ENCODE measurements around the gene MMEL1. TPM values are rescaled to one million over a fixed set of nuclear protein-coding genes. Genes with fewer than 3 reads are reported as not detected.

Gene MMEL1
- total RNA-seq, 2 donors from 2014 or later = not detected

- Histone ChIP-seq H3K27me3 (replicated peaks; ENCODE audit: insufficient read depth) (no peaks in the 10 kb centered on the region), H3K4me3 (no peak overlapping the region), H3K36me3 (no peaks in the 10 kb centered on the region), H3K27ac (no peak overlapping the region), H3K9me3 (no peaks in the 10 kb centered on the region), H3K4me1 (ENCODE audit: control insufficient read depth in 1 of 2, low read depth in 2 of 2) (no peaks in the 10 kb centered on the region)
- DNase-seq (ENCODE audit: low spot score) = no peak
- no peak for ATAC-seq (ENCODE audit: insufficient number of reproducible peaks, low FRiP score, low read depth)
- TF ChIP-seq, protein P1, sequence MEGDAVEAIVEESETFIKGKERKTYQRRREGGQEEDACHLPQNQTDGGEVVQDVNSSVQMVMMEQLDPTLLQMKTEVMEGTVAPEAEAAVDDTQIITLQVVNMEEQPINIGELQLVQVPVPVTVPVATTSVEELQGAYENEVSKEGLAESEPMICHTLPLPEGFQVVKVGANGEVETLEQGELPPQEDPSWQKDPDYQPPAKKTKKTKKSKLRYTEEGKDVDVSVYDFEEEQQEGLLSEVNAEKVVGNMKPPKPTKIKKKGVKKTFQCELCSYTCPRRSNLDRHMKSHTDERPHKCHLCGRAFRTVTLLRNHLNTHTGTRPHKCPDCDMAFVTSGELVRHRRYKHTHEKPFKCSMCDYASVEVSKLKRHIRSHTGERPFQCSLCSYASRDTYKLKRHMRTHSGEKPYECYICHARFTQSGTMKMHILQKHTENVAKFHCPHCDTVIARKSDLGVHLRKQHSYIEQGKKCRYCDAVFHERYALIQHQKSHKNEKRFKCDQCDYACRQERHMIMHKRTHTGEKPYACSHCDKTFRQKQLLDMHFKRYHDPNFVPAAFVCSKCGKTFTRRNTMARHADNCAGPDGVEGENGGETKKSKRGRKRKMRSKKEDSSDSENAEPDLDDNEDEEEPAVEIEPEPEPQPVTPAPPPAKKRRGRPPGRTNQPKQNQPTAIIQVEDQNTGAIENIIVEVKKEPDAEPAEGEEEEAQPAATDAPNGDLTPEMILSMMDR (IDR thresholded peaks at IDR 0.05) = no peak
Observed at GRCh38 chr1:2594641-2595131, 38.1 kb downstream of the MMEL1 start.

DNA sequence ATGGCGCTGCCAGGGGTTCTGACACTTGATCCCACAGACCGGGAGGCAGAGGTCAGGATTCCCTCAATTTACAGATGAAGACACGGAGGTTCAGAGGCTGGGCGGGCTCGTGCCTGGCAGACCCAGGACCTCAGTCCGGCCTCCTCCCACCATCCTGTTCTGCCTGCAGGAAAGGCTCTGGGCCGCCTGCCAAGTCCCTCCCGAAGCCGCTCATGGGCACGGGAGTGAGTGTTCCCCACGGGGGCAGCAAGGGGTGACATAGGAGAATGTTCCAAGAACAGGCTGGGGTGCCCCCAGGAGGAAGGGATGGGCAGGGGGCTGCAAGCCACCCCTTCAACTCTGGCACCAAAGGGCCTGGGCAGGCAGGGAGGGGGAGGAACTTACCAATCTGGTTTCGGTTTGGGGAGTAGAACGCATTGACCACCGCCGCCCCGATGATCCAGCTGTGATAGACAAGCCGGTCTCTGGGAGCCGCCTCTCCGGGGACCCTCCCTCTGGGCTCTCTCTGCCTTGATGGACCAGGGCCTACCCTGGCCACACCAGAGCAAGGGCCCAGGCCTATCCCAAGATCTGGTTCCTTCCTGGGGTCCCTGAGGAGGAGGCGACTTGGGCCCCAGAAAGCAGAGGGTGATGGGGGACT is 38.7 kb downstream of the MMEL1 start:
- TF ChIP-seq, protein P1 (IDR thresholded peaks at IDR 0.05) = no peak
- Histone ChIP-seq H3K27ac (no peak overlapping the region), H3K27me3 (replicated peaks; ENCODE audit: insufficient read depth) (no peaks in the 10 kb centered on the region), H3K4me1 (ENCODE audit: control insufficient read depth in 1 of 2, low read depth in 2 of 2) (no peaks in the 10 kb centered on the region), H3K36me3 (no peaks in the 10 kb centered on the region), H3K9me3 (no peaks in the 10 kb centered on the region), H3K4me3 (peak overlapping the region; percentile 36)
- DNase-seq (ENCODE audit: low spot score) (no peak), ATAC-seq (ENCODE audit: insufficient number of reproducible peaks, low FRiP score, low read depth) (no peak)

GRCh38 chr1:2593251-2593878 is 39.5 kb downstream of the MMEL1 start:
- Histone ChIP-seq H3K36me3 (no peaks in the 10 kb centered on the region), H3K27me3 (replicated peaks; ENCODE audit: insufficient read depth) (no peaks in the 10 kb centered on the region), H3K4me1 (ENCODE audit: control insufficient read depth in 1 of 2, low read depth in 2 of 2) (no peaks in the 10 kb centered on the region), H3K9me3 (no peaks in the 10 kb centered on the region), H3K27ac (no peak overlapping the region), H3K4me3 (no peak overlapping the region)
- no peak for DNase-seq (ENCODE audit: low spot score)
- no peak for ATAC-seq (ENCODE audit: insufficient number of reproducible peaks, low FRiP score, low read depth)
- TF ChIP-seq, protein P1 (IDR thresholded peaks at IDR 0.05) = no peak

DNA sequence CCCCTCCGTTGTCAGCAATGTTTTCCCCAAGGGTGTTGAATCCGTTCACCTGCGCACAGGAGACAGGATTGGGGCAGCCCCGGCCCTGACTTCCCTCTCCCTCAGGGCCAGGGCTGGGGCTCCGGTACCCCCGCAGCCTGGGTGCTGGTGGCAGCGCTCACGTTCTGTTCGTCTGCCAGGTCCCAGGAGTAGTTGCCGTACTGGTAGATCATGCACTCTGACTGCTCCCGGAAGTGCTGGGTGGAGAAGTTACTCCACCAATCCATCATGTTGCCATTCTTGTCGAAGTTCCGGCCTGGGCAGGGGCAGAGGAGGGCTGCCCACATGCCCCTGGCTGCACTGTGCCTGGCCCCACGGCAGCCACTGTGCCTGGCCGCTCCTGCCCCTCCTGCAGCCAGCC is 40.1 kb downstream of the MMEL1 start:
- no peak for ATAC-seq (ENCODE audit: insufficient number of reproducible peaks, low FRiP score, low read depth)
- Histone ChIP-seq H3K27ac (no peak overlapping the region), H3K27me3 (replicated peaks; ENCODE audit: insufficient read depth) (no peaks in the 10 kb centered on the region), H3K9me3 (no peaks in the 10 kb centered on the region), H3K36me3 (no peaks in the 10 kb centered on the region), H3K4me3 (no peak overlapping the region), H3K4me1 (ENCODE audit: control insufficient read depth in 1 of 2, low read depth in 2 of 2) (peaks cover 0 to 3% of the 10 kb centered on the region in 2 donors)
- TF ChIP-seq, protein P1 (IDR thresholded peaks at IDR 0.05) = no peak
- DNase-seq (ENCODE audit: low spot score) = no peak

DNA sequence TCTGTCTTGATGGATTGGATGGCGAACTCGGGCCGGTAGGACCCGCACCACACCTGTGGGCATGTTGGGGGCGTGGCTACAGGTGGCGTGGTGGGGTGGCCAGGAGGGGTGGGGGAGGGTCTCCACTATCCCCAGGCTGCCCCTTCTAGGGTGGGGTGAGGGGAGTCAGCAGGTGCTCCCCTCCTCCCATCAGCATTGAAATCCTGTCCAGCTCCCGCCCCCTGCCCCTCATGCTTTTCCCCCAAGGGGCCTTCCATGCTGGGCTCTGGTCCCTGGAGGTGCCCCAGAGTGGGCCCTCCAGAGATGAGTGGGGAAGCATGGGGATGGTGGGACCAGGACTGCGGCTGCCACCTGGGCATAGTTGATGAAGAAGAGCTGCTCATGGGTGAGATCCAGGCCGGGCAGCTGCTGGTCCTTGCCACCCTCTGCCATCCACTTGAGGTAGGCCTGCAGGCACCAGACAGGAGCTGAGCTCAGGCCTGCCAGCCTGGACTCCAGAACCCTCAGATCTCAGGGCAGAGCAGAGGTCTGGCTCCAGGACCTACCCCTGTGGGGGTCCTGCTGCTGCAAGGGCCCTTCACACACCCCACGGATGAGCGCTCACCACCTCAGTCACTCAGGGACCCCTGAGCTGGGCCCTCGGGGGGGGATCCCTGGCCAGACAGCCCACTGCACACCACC is 41.1 kb downstream of the MMEL1 start:
- Histone ChIP-seq H3K27ac (no peak overlapping the region), H3K27me3 (replicated peaks; ENCODE audit: insufficient read depth) (no peaks in the 10 kb centered on the region), H3K4me3 (no peak overlapping the region), H3K36me3 (no peaks in the 10 kb centered on the region), H3K4me1 (ENCODE audit: control insufficient read depth in 1 of 2, low read depth in 2 of 2) (peaks cover 4 to 10% of the 10 kb centered on the region in 2 donors), H3K9me3 (no peaks in the 10 kb centered on the region)
- DNase-seq (ENCODE audit: low spot score) (no peak), ATAC-seq (ENCODE audit: insufficient number of reproducible peaks, low FRiP score, low read depth) (no peak)
- TF ChIP-seq, protein P1 (IDR thresholded peaks at IDR 0.05) = no peak

Measured in thoracic aorta (tissue), 2 donors.